ENCODE results near the gene TMEM170A. TPM values are rescaled to one million over a fixed set of nuclear protein-coding genes. Genes with fewer than 3 reads are reported as not detected.

The TMEM170A gene
- total RNA-seq, 1 experiment from 2014 or later = 46.8 TPM

DNA sequence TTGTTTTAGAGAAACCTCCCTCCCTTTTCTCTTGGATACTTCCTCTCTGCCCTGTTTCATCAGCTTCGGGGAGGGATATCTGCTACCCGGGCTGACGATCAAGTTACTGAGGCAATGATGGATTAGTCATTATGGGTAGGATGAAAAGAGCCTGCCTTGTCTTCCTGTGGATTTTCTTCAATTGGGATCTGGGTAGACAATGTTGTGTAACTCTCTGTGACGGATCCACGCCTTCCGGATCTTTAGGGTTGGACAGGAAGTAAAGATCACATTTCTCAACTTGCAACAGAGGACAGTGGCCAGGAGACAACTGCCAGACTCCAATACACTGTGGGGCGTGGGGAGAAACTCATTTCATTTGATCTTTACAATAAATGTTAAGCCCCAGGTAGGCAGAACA is 42.1 kb upstream of the TMEM170A start:
- WGBS (ENCODE audit: extremely low coverage, insufficient read length, low lambda C conversion rate) = no CpG with 5 or more reads among the region's 7 CpGs
- Histone ChIP-seq H2BK15ac (ENCODE audit: low read depth, low read length) (no peak overlapping the region), H4K8ac (replicated peaks; ENCODE audit: insufficient read length, low read depth, low read length) (no peak overlapping the region), H3K23me2 (ENCODE audit: insufficient read length, low read depth, low read length, poor library complexity, severe bottlenecking) (no peaks in the 10 kb centered on the region), H3K4me1 (ENCODE audit: insufficient read depth, low read length) (no peaks in the 10 kb centered on the region), H3K9ac (ENCODE audit: extremely low read depth, insufficient read length, low read length) (no peak overlapping the region), H2BK12ac (ENCODE audit: insufficient read length, low read depth, low read length) (no peak overlapping the region), H3K27ac (ENCODE audit: insufficient read length, low read depth, low read length) (no peak overlapping the region), H3K4me2 (ENCODE audit: insufficient read depth, insufficient read length, low read length) (no peak overlapping the region), H3K4ac (ENCODE audit: low read depth, low read length) (no peak overlapping the region), H2AK5ac (ENCODE audit: insufficient read length, low read length) (no peak overlapping the region), H3K27me3 (ENCODE audit: insufficient read depth, low read length) (no peaks in the 10 kb centered on the region), H4K5ac (ENCODE audit: insufficient read length, low read depth, low read length) (no peak overlapping the region), H3K14ac (ENCODE audit: insufficient read depth, low read length) (no peak overlapping the region), H3T11ph (ENCODE audit: low read length) (no peak overlapping the region), H3K18ac (ENCODE audit: insufficient read length, low read depth, low read length) (no peak overlapping the region), H2BK5ac (ENCODE audit: insufficient read length, low read length) (no peak overlapping the region), H3K79me2 (ENCODE audit: insufficient read depth, low read length) (no peaks in the 10 kb centered on the region), H2BK20ac (ENCODE audit: low read depth, low read length, poor library complexity, severe bottlenecking) (no peak overlapping the region), H4K20me1 (ENCODE audit: control insufficient read depth, insufficient read depth, insufficient read length) (no peaks in the 10 kb centered on the region), H2AFZ (ENCODE audit: low read length) (no peak overlapping the region), H4K91ac (ENCODE audit: insufficient read length, low read depth, low read length) (no peak overlapping the region), H3K23ac (ENCODE audit: insufficient read length, low read depth, low read length) (no peak overlapping the region), H3K79me1 (ENCODE audit: insufficient read depth, low read depth, low read length, poor library complexity, severe bottlenecking) (no peaks in the 10 kb centered on the region), H3K9me3 (ENCODE audit: control insufficient read depth, low read depth, low read length) (no peaks in the 10 kb centered on the region), H3K56ac (ENCODE audit: insufficient read length, low read depth, low read length) (no peak overlapping the region), H2BK120ac (ENCODE audit: low read depth, low read length, poor library complexity, severe bottlenecking) (no peak overlapping the region)
- no peak for DNase-seq
- Mint-ChIP-seq H3K4me1 (no peaks in the 10 kb centered on the region; a peak in 1 of 4 replicates), H3K27me3 (ENCODE audit: low read depth) (no peaks in the 10 kb centered on the region; the same call in none of the 2 replicates), H3K4me3 (no peak overlapping the region), H3K36me3 (ENCODE audit: insufficient read depth in 1 of 3, low read depth in 3 of 3) (no peaks in the 10 kb centered on the region), H3K9me3 (no peaks in the 10 kb centered on the region; a peak in 1 of 5 replicates), H3K27ac (no peak overlapping the region)
- TF ChIP-seq, protein P1, sequence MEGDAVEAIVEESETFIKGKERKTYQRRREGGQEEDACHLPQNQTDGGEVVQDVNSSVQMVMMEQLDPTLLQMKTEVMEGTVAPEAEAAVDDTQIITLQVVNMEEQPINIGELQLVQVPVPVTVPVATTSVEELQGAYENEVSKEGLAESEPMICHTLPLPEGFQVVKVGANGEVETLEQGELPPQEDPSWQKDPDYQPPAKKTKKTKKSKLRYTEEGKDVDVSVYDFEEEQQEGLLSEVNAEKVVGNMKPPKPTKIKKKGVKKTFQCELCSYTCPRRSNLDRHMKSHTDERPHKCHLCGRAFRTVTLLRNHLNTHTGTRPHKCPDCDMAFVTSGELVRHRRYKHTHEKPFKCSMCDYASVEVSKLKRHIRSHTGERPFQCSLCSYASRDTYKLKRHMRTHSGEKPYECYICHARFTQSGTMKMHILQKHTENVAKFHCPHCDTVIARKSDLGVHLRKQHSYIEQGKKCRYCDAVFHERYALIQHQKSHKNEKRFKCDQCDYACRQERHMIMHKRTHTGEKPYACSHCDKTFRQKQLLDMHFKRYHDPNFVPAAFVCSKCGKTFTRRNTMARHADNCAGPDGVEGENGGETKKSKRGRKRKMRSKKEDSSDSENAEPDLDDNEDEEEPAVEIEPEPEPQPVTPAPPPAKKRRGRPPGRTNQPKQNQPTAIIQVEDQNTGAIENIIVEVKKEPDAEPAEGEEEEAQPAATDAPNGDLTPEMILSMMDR (conservative IDR thresholded peaks at IDR 0.05) = no peak

All from H9 (cell line).